HEK293 (cell line): Measurements from ENCODE around the gene FGF16.

Experiments used
- CTCF ChIA-PET: fragments of 350-600 bp; formaldehyde crosslinking; extraction: SDS; loops from one replicate; lab custom pipeline; 2021; ENCODE audit warnings: antibody characterized with exemption; lab: Yijun Ruan, JAX
- POLR2A ChIA-PET: fragments of 300-600 bp; formaldehyde crosslinking; extraction: SDS; loops from one replicate; lab custom pipeline; 2020; ENCODE audit warnings: antibody characterized with exemption, inconsistent platforms; lab: Yijun Ruan, JAX
- H3K27ac ChIP-seq: fragments of 200-500 bp; sonication (Bioruptor generic); 2 replicates; pipeline ENCODE4 v1.5.1; 2014; ENCODE audit warnings: low read depth, low read length, control low read depth, inconsistent platforms; ENCODE audit errors: extremely low read depth
- H3K36me3 ChIP-seq, 2 experiments: fragments of 200-500 bp in 1 of 2; sonication (Bioruptor generic) in 1 of 2; 1 replicate in 1 of 2; 2 replicates in 1 of 2; pipeline ENCODE4 v1.5.1; 2014 to 2017; ENCODE audit warnings: inconsistent platforms in 2 of 2, low read length in 2 of 2; ENCODE audit not compliant: control insufficient read depth in 2 of 2, insufficient read depth in 1 of 2
- H3K4me1 ChIP-seq: fragments of 200-500 bp; sonication (Bioruptor generic); 2 replicates; pipeline ENCODE4 v1.5.1; 2014; ENCODE audit warnings: mild to moderate bottlenecking, low read length, inconsistent platforms; ENCODE audit not compliant: control insufficient read depth, insufficient read depth
- H3K4me3 ChIP-seq: 2 replicates; pipeline ENCODE4 v1.5.1; 2011; ENCODE audit warnings: low read depth, mild to moderate bottlenecking, control low read depth, low read length, moderate library complexity
- H3K9me3 ChIP-seq: fragments of 200-500 bp; sonication (Bioruptor generic); 2 replicates; pipeline ENCODE4 v1.5.1; 2014; ENCODE audit warnings: low read depth, low read length, inconsistent platforms; ENCODE audit not compliant: control insufficient read depth, insufficient read depth
- GLI4 ChIP-seq: fragments of 450-650 bp; formaldehyde crosslinking; IDR thresholded peaks from 2 replicates; pipeline ENCODE4 v1.5.1; 2016; ENCODE audit warnings: missing biosample characterization, missing genetic modification characterization
- GLIS1 ChIP-seq: fragments of 450-650 bp; formaldehyde crosslinking; IDR thresholded peaks from 2 replicates; pipeline ENCODE4 v1.5.1; 2016; ENCODE audit warnings: missing biosample characterization, missing genetic modification characterization
- GLIS2 ChIP-seq: fragments of 450-650 bp; formaldehyde crosslinking; IDR thresholded peaks from 2 replicates; pipeline ENCODE4 v1.5.1; 2016; ENCODE audit warnings: missing biosample characterization, missing genetic modification characterization
- HIC1 ChIP-seq: fragments of 450-650 bp; formaldehyde crosslinking; IDR thresholded peaks from 2 replicates; pipeline ENCODE4 v1.5.1; 2016; ENCODE audit warnings: missing biosample characterization, missing genetic modification characterization
- OSR2 ChIP-seq: fragments of 450-650 bp; formaldehyde crosslinking; IDR thresholded peaks from 2 replicates; pipeline ENCODE4 v1.5.1; 2016; ENCODE audit warnings: missing biosample characterization, missing genetic modification characterization
- SCRT1 ChIP-seq: fragments of 450-650 bp; formaldehyde crosslinking; IDR thresholded peaks from 2 replicates; pipeline ENCODE4 v1.5.1; 2016; ENCODE audit warnings: missing biosample characterization, missing genetic modification characterization, borderline replicate concordance
- SETDB1 ChIP-seq: IDR thresholded peaks from one replicate; pipeline ENCODE4 v1.6.1; 2017; ENCODE audit warnings: mild to moderate bottlenecking, low read length, moderate library complexity, mixed read lengths; ENCODE audit not compliant: insufficient read length
- TRIM28 ChIP-seq: IDR thresholded peaks from 2 replicates; pipeline ENCODE4 v1.6.1; 2011; ENCODE audit warnings: low read length, control low read depth, borderline replicate concordance
- TSHZ1 ChIP-seq: fragments of 450-650 bp; formaldehyde crosslinking; IDR thresholded peaks from 2 replicates; pipeline ENCODE4 v1.5.1; 2016; ENCODE audit warnings: missing biosample characterization, missing genetic modification characterization, borderline replicate concordance
- YY2 ChIP-seq: fragments of 450-650 bp; formaldehyde crosslinking; IDR thresholded peaks from 2 replicates; pipeline ENCODE4 v1.5.1; 2016; ENCODE audit warnings: missing biosample characterization, missing genetic modification characterization
- ZIC2 ChIP-seq: fragments of 450-650 bp; formaldehyde crosslinking; IDR thresholded peaks from 2 replicates; pipeline ENCODE4 v1.5.1; 2016; ENCODE audit warnings: missing biosample characterization, missing genetic modification characterization
- ZNF114 ChIP-seq: fragments of 450-650 bp; formaldehyde crosslinking; IDR thresholded peaks from 2 replicates; pipeline ENCODE4 v1.5.0; 2017; ENCODE audit warnings: missing biosample characterization, missing genetic modification characterization
- ZNF223 ChIP-seq: fragments of 450-650 bp; formaldehyde crosslinking; IDR thresholded peaks from 2 replicates; pipeline ENCODE4 v1.5.1; 2016; ENCODE audit warnings: missing biosample characterization, missing genetic modification characterization
- ZNF324 ChIP-seq: fragments of 450-650 bp; formaldehyde crosslinking; IDR thresholded peaks from 2 replicates; pipeline ENCODE4 v1.5.1; 2016; ENCODE audit warnings: missing biosample characterization, missing genetic modification characterization
- ZNF350 ChIP-seq: fragments of 450-650 bp; formaldehyde crosslinking; IDR thresholded peaks from 2 replicates; pipeline ENCODE4 v1.5.0; 2017; ENCODE audit warnings: missing biosample characterization, mild to moderate bottlenecking, missing genetic modification characterization
- ZNF362 ChIP-seq: fragments of 450-650 bp; formaldehyde crosslinking; IDR thresholded peaks from 2 replicates; pipeline ENCODE4 v1.5.1; 2016; ENCODE audit warnings: missing biosample characterization, missing genetic modification characterization
- ZNF37A ChIP-seq: fragments of 450-650 bp; IDR thresholded peaks from 2 replicates; pipeline ENCODE4 v1.5.1; 2018; ENCODE audit warnings: missing biosample characterization, missing genetic modification characterization
- ZNF433 ChIP-seq: fragments of 450-650 bp; formaldehyde crosslinking; IDR thresholded peaks from 2 replicates; pipeline ENCODE4 v1.5.1; 2016; ENCODE audit warnings: missing biosample characterization, missing genetic modification characterization, low read depth
- ZNF449 ChIP-seq: fragments of 450-650 bp; formaldehyde crosslinking; IDR thresholded peaks from 2 replicates; pipeline ENCODE4 v1.5.1; 2017; ENCODE audit warnings: missing biosample characterization, mild to moderate bottlenecking, missing genetic modification characterization, moderate library complexity
- ZNF501 ChIP-seq: fragments of 450-650 bp; formaldehyde crosslinking; IDR thresholded peaks from 2 replicates; pipeline ENCODE4 v1.5.1; 2016; ENCODE audit warnings: missing biosample characterization, missing genetic modification characterization
- ZNF529 ChIP-seq: fragments of 450-650 bp; formaldehyde crosslinking; IDR thresholded peaks from 2 replicates; pipeline ENCODE4 v1.5.1; 2017; ENCODE audit warnings: missing genetic modification characterization, missing biosample characterization; ENCODE audit not compliant: insufficient replicate concordance
- ZNF600 ChIP-seq: fragments of 450-650 bp; formaldehyde crosslinking; IDR thresholded peaks from 2 replicates; pipeline ENCODE4 v1.5.1; 2016; ENCODE audit warnings: missing biosample characterization, missing genetic modification characterization
- ZNF610 ChIP-seq: fragments of 450-650 bp; formaldehyde crosslinking; IDR thresholded peaks from 2 replicates; pipeline ENCODE4 v1.5.1; 2016; ENCODE audit warnings: missing biosample characterization, missing genetic modification characterization, borderline replicate concordance
- ZNF777 ChIP-seq: fragments of 450-650 bp; formaldehyde crosslinking; IDR thresholded peaks from 2 replicates; pipeline ENCODE4 v1.5.1; 2017; ENCODE audit warnings: missing biosample characterization, missing genetic modification characterization, borderline replicate concordance
- ZSCAN5A ChIP-seq: fragments of 450-650 bp; formaldehyde crosslinking; IDR thresholded peaks from 2 replicates; pipeline ENCODE4 v1.5.1; 2016; ENCODE audit warnings: missing biosample characterization, missing genetic modification characterization

FGF16 gene

GRCh38 chrX:77484045-77484444, 36.9 kb downstream of the FGF16 start:
- Histone ChIP-seq H3K4me1 (no peaks in the 10 kb centered on the region), H3K27ac (no peak overlapping the region), H3K9me3 (no peaks in the 10 kb centered on the region), H3K4me3 (no peak overlapping the region), H3K36me3 (no peaks in the 10 kb centered on the region)
- TF ChIP-seq ZSCAN5A (tag by site-specific recombination) = no peak
- peak; percentile 70 for TF ChIP-seq ZNF529 (tag by site-specific recombination)
- TF ChIP-seq TSHZ1 = no peak
- TF ChIP-seq GLIS2 (tag by site-specific recombination) = no peak
- no peak for TF ChIP-seq ZNF114 (tag by site-specific recombination)
- peak; percentile 53; the same call in 1 of the 2 replicates for TF ChIP-seq TRIM28
- peak; percentile 46 for TF ChIP-seq SETDB1
- no peak for TF ChIP-seq ZNF37A (tag by site-specific recombination)
- POLR2A ChIA-PET = no interaction called here
- CTCF ChIA-PET = no interaction called here

GRCh38 chrX:77493677-77494553, 46.7 kb downstream of the FGF16 start:
- Histone ChIP-seq H3K9me3 (no peaks in the 10 kb centered on the region), H3K4me3 (no peak overlapping the region), H3K4me1 (no peaks in the 10 kb centered on the region), H3K36me3 (no peaks in the 10 kb centered on the region), H3K27ac (no peak overlapping the region)
- CTCF ChIA-PET = no interaction called here
- POLR2A ChIA-PET = no interaction called here
- TF ChIP-seq ZNF324 (tag by site-specific recombination) (no peak), ZNF223 (no peak), SCRT1 (tag by site-specific recombination) (no peak), TRIM28 (peak; percentile 60), YY2 (no peak), OSR2 (tag by site-specific recombination) (peak; percentile 73), ZIC2 (tag by site-specific recombination) (peak; percentile 93), GLI4 (tag by site-specific recombination) (no peak), ZNF350 (tag by site-specific recombination) (no peak), GLIS2 (tag by site-specific recombination) (peak; percentile 27; the same call in 1 of the 2 replicates), ZNF600 (tag by site-specific recombination) (no peak), ZNF610 (tag by site-specific recombination) (no peak), ZNF501 (tag by site-specific recombination) (no peak), ZNF362 (no peak), ZNF449 (tag by site-specific recombination) (no peak), HIC1 (tag by site-specific recombination) (no peak), GLIS1 (tag by site-specific recombination) (peak; percentile 21; the same call in 1 of the 2 replicates), ZNF433 (tag by site-specific recombination) (no peak), ZNF777 (tag by site-specific recombination) (no peak)
